Neutrophil (primary cell): ENCODE results near the gene ZFYVE26.

Experiments used
- H3K27ac ChIP-seq: fragments of 200-600 bp; sonication (generic); 2 replicates; pipeline ENCODE4 v1.5.1; 2016; ENCODE audit warnings: mild to moderate bottlenecking, moderate library complexity
- H3K27me3 ChIP-seq: fragments of 200-600 bp; sonication (generic); 2 replicates; pipeline ENCODE4 v1.6.0; 2016; ENCODE audit warnings: mild to moderate bottlenecking
- H3K36me3 ChIP-seq: fragments of 200-600 bp; sonication (generic); 2 replicates; pipeline ENCODE4 v1.5.1; 2017
- H3K4me1 ChIP-seq, 2 experiments: fragments of 200-600 bp in 1 of 2; sonication (generic) in 1 of 2; 1 replicate in 1 of 2; 2 replicates in 1 of 2; pipeline versions ENCODE4 v1.5.1 to v1.6.1; 2013 to 2016; ENCODE audit warnings: low read depth in 1 of 2, low read length in 1 of 2, mild to moderate bottlenecking in 1 of 2, moderate library complexity in 1 of 2; ENCODE audit not compliant: control insufficient read depth in 1 of 2, insufficient read depth in 1 of 2
- H3K4me3 ChIP-seq, 2 experiments: fragments of 200-600 bp in 1 of 2; sonication (generic) in 1 of 2; 1 replicate in 1 of 2; 2 replicates in 1 of 2; pipeline ENCODE4 v1.5.1; 2013 to 2016; ENCODE audit warnings: low read depth in 1 of 2, low read length in 1 of 2, mild to moderate bottlenecking in 1 of 2, moderate library complexity in 1 of 2
- H3K9me3 ChIP-seq: fragments of 200-600 bp; sonication (generic); 2 replicates; pipeline ENCODE4 v1.5.1; 2016
- CTCF ChIP-seq: fragments of 200-600 bp; sonication (generic); IDR thresholded peaks from 2 replicates; pipeline ENCODE4 v1.5.1; 2016; ENCODE audit warnings: antibody characterized with exemption

Gene ZFYVE26

DNA sequence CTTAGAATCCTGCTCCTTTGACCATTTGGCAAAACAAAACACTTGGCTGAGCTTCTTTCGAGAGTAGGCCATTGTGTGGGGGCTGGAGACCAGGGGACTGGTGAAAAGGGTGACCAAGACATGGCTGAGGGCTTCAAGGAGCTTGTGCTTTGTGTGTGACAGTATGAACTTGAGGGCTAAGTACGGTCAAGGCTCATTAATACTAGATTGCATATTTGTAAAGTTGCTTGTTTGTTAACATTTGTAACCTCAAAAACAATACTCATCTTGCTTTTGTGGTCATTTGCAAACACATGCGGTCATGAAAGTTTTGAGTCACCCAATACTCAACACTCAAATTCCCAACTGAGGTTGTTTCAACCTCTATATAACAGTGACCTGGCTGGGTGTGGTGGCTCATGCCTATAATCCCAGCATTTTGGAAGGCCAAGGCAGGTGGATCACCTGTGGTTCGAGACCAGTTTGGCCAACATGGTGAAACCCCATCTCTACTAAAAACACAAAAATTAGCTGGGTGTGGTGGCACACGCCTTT, 42.5 kb downstream of the ZFYVE26 start:
- H3K9me3 ChIP-seq: no peaks in the 10 kb centered on the region
- H3K27me3 ChIP-seq: no peaks in the 10 kb centered on the region
- peaks cover 90% of the 10 kb centered on the region for H3K36me3 ChIP-seq
- H3K4me3 ChIP-seq: no peak overlapping the region
- H3K4me1 ChIP-seq: peaks cover 10% of the 10 kb centered on the region in 2 experiments
- TF ChIP-seq CTCF: no peak
- no peak overlapping the region for H3K27ac ChIP-seq

- H3K9me3 ChIP-seq: no peaks in the 10 kb centered on the region
- no peaks in the 10 kb centered on the region for H3K27me3 ChIP-seq
- peaks cover 17 to 21% of the 10 kb centered on the region in 2 experiments for H3K4me1 ChIP-seq
- TF ChIP-seq CTCF: no peak
- H3K27ac ChIP-seq: no peak overlapping the region
- no peak overlapping the region for H3K4me3 ChIP-seq
- H3K36me3 ChIP-seq: peaks cover 83% of the 10 kb centered on the region
These were observed 48.2 kb downstream of the ZFYVE26 start for GRCh38 chr14:67768219-67768618.

- no peaks in the 10 kb centered on the region for H3K27me3 ChIP-seq
- peaks cover 19 to 24% of the 10 kb centered on the region in 2 experiments for H3K4me1 ChIP-seq
- peak overlapping the region; percentile 71 for H3K27ac ChIP-seq
- peaks cover 80% of the 10 kb centered on the region for H3K36me3 ChIP-seq
- no peaks in the 10 kb centered on the region for H3K9me3 ChIP-seq
- no peak overlapping the region for H3K4me3 ChIP-seq
- no peak for TF ChIP-seq CTCF
These were observed 50.2 kb downstream of the ZFYVE26 start for GRCh38 chr14:67766035-67766680.

DNA sequence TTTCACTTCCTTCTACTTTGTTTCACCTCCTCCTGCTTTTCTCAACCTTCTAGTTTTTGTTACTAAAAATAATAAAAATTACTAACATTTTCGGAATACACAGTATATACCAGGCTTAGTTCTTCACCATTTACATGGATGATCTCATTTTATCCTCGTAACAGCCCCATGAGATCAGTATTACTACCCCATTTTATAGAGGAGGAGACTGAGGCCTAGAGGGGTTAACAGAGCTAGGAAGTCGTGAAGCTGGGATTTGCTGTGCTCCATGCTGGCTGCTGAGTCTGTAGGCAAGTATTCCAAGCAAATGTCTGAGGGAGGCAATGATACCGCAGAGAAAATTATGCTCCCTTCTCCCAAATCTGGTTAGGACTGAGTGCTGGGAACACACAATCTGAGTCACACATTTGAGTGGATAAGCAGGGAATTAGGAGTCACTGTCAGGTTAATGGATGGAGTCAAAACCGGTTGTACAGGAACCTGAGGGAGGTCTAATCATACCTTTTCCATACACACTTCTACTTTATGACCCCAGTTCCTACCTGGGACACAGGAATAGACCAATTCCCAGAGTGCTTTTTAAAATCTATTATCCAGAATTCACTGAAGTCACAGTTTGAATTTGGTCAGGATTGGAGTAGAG, 51.1 kb downstream of the ZFYVE26 start:
- Histone ChIP-seq H3K36me3 (peaks cover 80% of the 10 kb centered on the region), H3K4me1 (peaks cover 19 to 24% of the 10 kb centered on the region in 2 experiments), H3K27me3 (no peaks in the 10 kb centered on the region), H3K4me3 (no peak overlapping the region), H3K27ac (peak overlapping the region; percentile 71), H3K9me3 (no peaks in the 10 kb centered on the region)
- no peak for TF ChIP-seq CTCF

DNA sequence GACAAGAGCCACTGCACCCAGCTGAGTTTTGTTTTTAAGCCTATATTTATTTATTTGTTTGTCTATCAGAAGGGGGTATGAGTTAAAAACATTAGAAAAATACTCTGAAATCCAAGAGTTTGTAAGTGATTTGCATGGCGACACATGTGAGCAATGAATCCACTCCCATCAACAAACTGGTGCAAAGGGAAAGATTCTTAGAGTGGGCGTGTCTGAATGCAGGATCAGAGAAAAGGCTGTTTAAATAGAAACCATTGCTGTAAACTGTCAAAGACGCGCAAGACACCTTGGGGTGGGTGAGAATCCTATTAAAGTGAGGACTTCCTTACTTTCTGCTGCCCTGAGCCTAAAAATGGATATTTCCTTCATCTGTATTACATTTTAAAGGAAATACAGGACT, 51.9 kb downstream of the ZFYVE26 start:
- no peak for TF ChIP-seq CTCF
- H3K36me3 ChIP-seq: peaks cover 82% of the 10 kb centered on the region

More for the DNA sequence above, 51.9 kb downstream of the ZFYVE26 start:
- H3K4me1 ChIP-seq: peaks cover 19 to 24% of the 10 kb centered on the region in 2 experiments
- no peak overlapping the region for H3K4me3 ChIP-seq
- no peaks in the 10 kb centered on the region for H3K27me3 ChIP-seq
- H3K9me3 ChIP-seq: no peaks in the 10 kb centered on the region
- H3K27ac ChIP-seq: no peak overlapping the region
